SK-N-SH (cell line): ENCODE results near the gene IQGAP1. TPM values are rescaled to one million over a fixed set of nuclear protein-coding genes. Genes with fewer than 3 reads are reported as not detected.

Source experiments
- CTCF ChIA-PET: fragments of 300-600, 350-600 bp; formaldehyde crosslinking; extraction: SDS; loops from one replicate; lab custom pipeline; 2021; lab: Yijun Ruan, JAX
- POLR2A ChIA-PET: fragments of 350-600 bp; sonication (Branson Sonifier 250); formaldehyde crosslinking; extraction: SDS; loops from one replicate; lab custom pipeline; 2020; ENCODE audit warnings: antibody characterized with exemption, inconsistent platforms; lab: Yijun Ruan, JAX
- DNase-seq: peaks from one replicate; pipeline ENCODE4 v3.0.0; 2012
- H2AFZ ChIP-seq: fragments of 200-600 bp; sonication (generic); 2 replicates; pipeline ENCODE4 v1.8.1; 2016; ENCODE audit warnings: antibody characterized with exemption, mild to moderate bottlenecking, low read depth
- H3F3A ChIP-seq: fragments of 200-600 bp; sonication (generic); replicated peaks from 2 replicates; pipeline ENCODE3; 2016; ENCODE audit warnings: antibody characterized with exemption, mild to moderate bottlenecking; ENCODE audit not compliant: insufficient read depth
- H3K27ac ChIP-seq, 2 experiments: fragments of 200-500 bp in 1 of 2; fragments of 200-600 bp in 1 of 2; sonication (Bioruptor generic) in 1 of 2; sonication (generic), shearing (Covaris generic) in 1 of 2; 2 replicates each; pipeline versions ENCODE4 v1.5.1 to v1.6.1; 2014 to 2016; ENCODE audit warnings: low read depth in 2 of 2, inconsistent platforms in 1 of 2, low read length in 1 of 2, mild to moderate bottlenecking in 1 of 2, mixed read lengths in 1 of 2
- H3K27me3 ChIP-seq: fragments of 200-600 bp; sonication (generic), shearing (Covaris generic); 2 replicates; pipeline ENCODE4 v1.6.1; 2016; ENCODE audit warnings: mixed run types; ENCODE audit not compliant: insufficient read depth
- H3K36me3 ChIP-seq, 2 experiments: fragments of 200-500 bp in 1 of 2; fragments of 200-600 bp in 1 of 2; sonication (Bioruptor generic) in 1 of 2; sonication (generic) in 1 of 2; replicated peaks in 1 of 2; 2 replicates each; pipeline versions ENCODE3 to v1.5.1; 2014 to 2016; ENCODE audit warnings: low read length in 1 of 2, mild to moderate bottlenecking in 1 of 2; ENCODE audit not compliant: insufficient read depth in 2 of 2, control insufficient read depth in 1 of 2
- H3K4me1 ChIP-seq, 2 experiments: fragments of 200-500 bp in 1 of 2; fragments of 200-600 bp in 1 of 2; sonication (Bioruptor generic) in 1 of 2; sonication (generic), shearing (Covaris generic) in 1 of 2; 2 replicates each; pipeline versions ENCODE4 v1.5.1 to v1.6.1; 2014 to 2016; ENCODE audit warnings: low read depth in 1 of 2, low read length in 1 of 2, mixed run types in 1 of 2; ENCODE audit not compliant: insufficient read depth in 2 of 2, control insufficient read depth in 1 of 2
- H3K4me2 ChIP-seq: fragments of 200-600 bp; sonication (generic), shearing (Covaris generic); 2 replicates; pipeline ENCODE4 v1.6.1; 2017; ENCODE audit warnings: mixed run types
- H3K4me3 ChIP-seq, 2 experiments: fragments of 200-500 bp in 1 of 2; fragments of 200-600 bp in 1 of 2; sonication (Bioruptor generic) in 1 of 2; sonication (generic), shearing (Covaris generic) in 1 of 2; 2 replicates each; pipeline versions ENCODE4 v1.5.1 to v1.8.1; 2014 to 2016; ENCODE audit warnings: low read depth in 2 of 2, inconsistent platforms in 1 of 2, low read length in 1 of 2, mild to moderate bottlenecking in 1 of 2, mixed read lengths in 1 of 2, moderate library complexity in 1 of 2
- H3K79me2 ChIP-seq: fragments of 200-600 bp; sonication (generic); 2 replicates; pipeline ENCODE4 v1.8.1; 2017; ENCODE audit warnings: mild to moderate bottlenecking; ENCODE audit not compliant: insufficient read depth
- H3K9ac ChIP-seq: fragments of 200-600 bp; sonication (generic); 2 replicates; pipeline ENCODE4 v1.6.1; 2017; ENCODE audit warnings: mixed run types
- H3K9me2 ChIP-seq: fragments of 200-600 bp; sonication (generic); 2 replicates; pipeline ENCODE4 v1.6.1; 2017; ENCODE audit warnings: mixed run types
- H3K9me3 ChIP-seq: fragments of 200-600 bp; sonication (generic); 2 replicates; pipeline ENCODE4 v1.6.1; 2017; ENCODE audit warnings: mixed run types, mild to moderate bottlenecking, moderate library complexity
- H4K20me1 ChIP-seq: fragments of 200-600 bp; sonication (generic); 2 replicates; pipeline ENCODE4 v1.6.1; 2017; ENCODE audit warnings: mild to moderate bottlenecking, mixed run types; ENCODE audit not compliant: insufficient read depth
- ELF1 ChIP-seq: IDR thresholded peaks from 2 replicates; pipeline ENCODE4 v1.4.0; 2012
- EP300 ChIP-seq, 2 experiments: IDR thresholded peaks; 2 replicates each; pipeline versions ENCODE4 v1.4.0 to v1.6.1; 2012; ENCODE audit warnings: borderline replicate concordance in 1 of 2, low read depth in 1 of 2, low read length in 1 of 2
- FOXJ3 ChIP-seq: sonication (generic); formaldehyde crosslinking; IDR thresholded peaks from 2 replicates; pipeline ENCODE4 v1.5.1; 2020; ENCODE audit warnings: mild to moderate bottlenecking, missing genetic modification reagents
- FOXM1 ChIP-seq: IDR thresholded peaks from 2 replicates; pipeline ENCODE4 v1.4.0; 2012; ENCODE audit warnings: low read depth, mild to moderate bottlenecking
- MEF2A ChIP-seq: IDR thresholded peaks from 2 replicates; pipeline ENCODE4 v1.4.0; 2012; ENCODE audit warnings: low read depth, borderline replicate concordance
- MXI1 ChIP-seq: IDR thresholded peaks from 2 replicates; pipeline ENCODE4 v1.6.1; 2012; ENCODE audit warnings: mild to moderate bottlenecking, low read depth, low read length, improper control_type of control experiment
- NRF1 ChIP-seq: IDR thresholded peaks from 2 replicates; pipeline ENCODE4 v1.6.1; 2012; ENCODE audit warnings: low read depth, mild to moderate bottlenecking, low read length
- RCOR1 ChIP-seq: fragments of 150-350 bp; IDR thresholded peaks from 2 replicates; pipeline ENCODE4 v1.6.1; 2017; ENCODE audit warnings: antibody characterized with exemption, low read length
- YY1 ChIP-seq: IDR thresholded peaks from 2 replicates; pipeline ENCODE4 v1.4.0; 2012; ENCODE audit warnings: low read depth, mild to moderate bottlenecking
- WGBS: methylation state at CpG from one replicate; pipeline ENCODE4 v1.1.6; 2017; ENCODE audit warnings: low lambda C conversion rate; 5-methylcytosine and 5-hydroxymethylcytosine counted together
- polyA plus RNA-seq, 3 experiments: library from polyadenylated mRNA; depleted of rRNA; stranded (reverse); fragments of >200 nt; gene quantifications; 2 replicates each; pipeline ENCODE4 v1.2.3, GENCODE V29; 2012
- TF ChIP-seq, protein P1 (sequence below): fragments of 200-600 bp; sonication (generic); IDR thresholded peaks from 2 replicates; pipeline ENCODE4 v1.6.1; 2017; ENCODE audit warnings: antibody characterized with exemption, mild to moderate bottlenecking, moderate library complexity
- TF ChIP-seq, protein P2 (sequence below): fragments of 150-350 bp; IDR thresholded peaks from 2 replicates; pipeline ENCODE4 v1.6.1; 2017; ENCODE audit warnings: antibody characterized with exemption, low read length, low read depth, borderline replicate concordance
- TF ChIP-seq, protein P3 (sequence below): IDR thresholded peaks from 2 replicates; pipeline ENCODE4 v1.4.0; 2012; ENCODE audit warnings: low read depth, borderline replicate concordance
- TF ChIP-seq, protein P4 (sequence below): fragments of 150-350 bp; IDR thresholded peaks from 2 replicates; pipeline ENCODE4 v1.6.1; 2016; ENCODE audit warnings: mild to moderate bottlenecking, low read depth, low read length
- TF ChIP-seq, protein P5 (sequence below): IDR thresholded peaks from 2 replicates; pipeline ENCODE4 v1.4.0; 2012; ENCODE audit warnings: low read depth, borderline replicate concordance

Gene IQGAP1
- polyA plus RNA-seq, 1 of the 3 experiments (the other 2 are of a cell fraction): 56.5 TPM

- Histone ChIP-seq H3F3A (peaks cover 11% of the 10 kb centered on the region), H4K20me1 (peaks cover 6% of the 10 kb centered on the region; the same call in 1 of the 2 replicates), H3K27ac (no peak overlapping the region), H3K9me3 (no peaks in the 10 kb centered on the region), H3K4me2 (no peak overlapping the region), H3K9ac (no peak overlapping the region), H3K4me1 (peaks cover 0 to 21% of the 10 kb centered on the region in 2 experiments; a peak in 2 of 4 replicates), H3K9me2 (no peaks in the 10 kb centered on the region), H3K27me3 (no peaks in the 10 kb centered on the region), H3K79me2 (peaks cover 60% of the 10 kb centered on the region; the same call in 1 of the 2 replicates), H3K36me3 (peaks cover 24 to 74% of the 10 kb centered on the region in 2 experiments), H2AFZ (no peak overlapping the region), H3K4me3 (no peak overlapping the region)
- ChIA-PET POLR2A (no interaction called here), CTCF (interaction anchor here (0.8 kb wide), 1 partner anchor 12 kb away, joined by 3 read pairs; no protein-coding TSS in a partner anchor)
- no peak for TF ChIP-seq MEF2A
- TF ChIP-seq FOXJ3 (CRISPR knock-in tag): no peak
- TF ChIP-seq FOXM1: no peak
- TF ChIP-seq, protein P1, sequence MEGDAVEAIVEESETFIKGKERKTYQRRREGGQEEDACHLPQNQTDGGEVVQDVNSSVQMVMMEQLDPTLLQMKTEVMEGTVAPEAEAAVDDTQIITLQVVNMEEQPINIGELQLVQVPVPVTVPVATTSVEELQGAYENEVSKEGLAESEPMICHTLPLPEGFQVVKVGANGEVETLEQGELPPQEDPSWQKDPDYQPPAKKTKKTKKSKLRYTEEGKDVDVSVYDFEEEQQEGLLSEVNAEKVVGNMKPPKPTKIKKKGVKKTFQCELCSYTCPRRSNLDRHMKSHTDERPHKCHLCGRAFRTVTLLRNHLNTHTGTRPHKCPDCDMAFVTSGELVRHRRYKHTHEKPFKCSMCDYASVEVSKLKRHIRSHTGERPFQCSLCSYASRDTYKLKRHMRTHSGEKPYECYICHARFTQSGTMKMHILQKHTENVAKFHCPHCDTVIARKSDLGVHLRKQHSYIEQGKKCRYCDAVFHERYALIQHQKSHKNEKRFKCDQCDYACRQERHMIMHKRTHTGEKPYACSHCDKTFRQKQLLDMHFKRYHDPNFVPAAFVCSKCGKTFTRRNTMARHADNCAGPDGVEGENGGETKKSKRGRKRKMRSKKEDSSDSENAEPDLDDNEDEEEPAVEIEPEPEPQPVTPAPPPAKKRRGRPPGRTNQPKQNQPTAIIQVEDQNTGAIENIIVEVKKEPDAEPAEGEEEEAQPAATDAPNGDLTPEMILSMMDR: no peak
- TF ChIP-seq, protein P2, sequence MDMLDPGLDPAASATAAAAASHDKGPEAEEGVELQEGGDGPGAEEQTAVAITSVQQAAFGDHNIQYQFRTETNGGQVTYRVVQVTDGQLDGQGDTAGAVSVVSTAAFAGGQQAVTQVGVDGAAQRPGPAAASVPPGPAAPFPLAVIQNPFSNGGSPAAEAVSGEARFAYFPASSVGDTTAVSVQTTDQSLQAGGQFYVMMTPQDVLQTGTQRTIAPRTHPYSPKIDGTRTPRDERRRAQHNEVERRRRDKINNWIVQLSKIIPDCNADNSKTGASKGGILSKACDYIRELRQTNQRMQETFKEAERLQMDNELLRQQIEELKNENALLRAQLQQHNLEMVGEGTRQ: no peak
- no peak for TF ChIP-seq MXI1
- no peak for TF ChIP-seq YY1
- TF ChIP-seq NRF1: no peak
- WGBS: 97% methylated on average over 4 of the region's 4 CpGs
- no peak for DNase-seq
These were observed 48.9 kb downstream of the IQGAP1 start for GRCh38 chr15:90436952-90437351.

DNA sequence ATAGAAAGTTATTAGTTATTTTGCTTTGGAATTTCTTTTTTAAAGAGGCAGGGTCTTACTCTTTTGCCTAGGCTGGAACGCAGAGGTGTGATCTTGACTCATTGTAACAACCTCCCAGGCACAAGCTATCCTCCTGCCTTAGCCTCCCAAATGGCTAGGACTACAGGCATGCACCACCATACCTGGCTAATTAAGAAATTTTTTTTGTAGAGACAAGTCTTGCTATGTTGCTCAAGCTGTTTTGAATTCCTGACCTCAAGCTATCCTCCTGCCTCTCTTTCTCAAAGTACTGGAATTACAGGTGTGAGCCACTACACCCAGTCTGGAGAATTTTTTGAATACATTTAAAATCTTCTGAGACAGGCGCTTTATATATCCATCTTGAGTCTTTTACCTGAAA, 49.5 kb downstream of the IQGAP1 start:
- Histone ChIP-seq H2AFZ (no peak overlapping the region), H4K20me1 (peaks cover 6% of the 10 kb centered on the region; the same call in 1 of the 2 replicates), H3F3A (peaks cover 11% of the 10 kb centered on the region), H3K36me3 (peaks cover 24 to 74% of the 10 kb centered on the region in 2 experiments), H3K9me2 (no peaks in the 10 kb centered on the region), H3K9me3 (no peaks in the 10 kb centered on the region), H3K4me1 (peaks cover 0 to 21% of the 10 kb centered on the region in 2 experiments; a peak in 2 of 4 replicates), H3K9ac (no peak overlapping the region), H3K79me2 (peaks cover 57% of the 10 kb centered on the region; the same call in 1 of the 2 replicates), H3K27me3 (no peaks in the 10 kb centered on the region), H3K4me2 (no peak overlapping the region), H3K4me3 (no peak overlapping the region), H3K27ac (no peak overlapping the region)
- CTCF ChIA-PET: interaction anchor here (1.2 kb wide), 1 partner anchor 117 kb away, joined by 3 read pairs; no protein-coding TSS in a partner anchor
- 98% methylated on average over 2 of the region's 2 CpGs for WGBS
- no peak for DNase-seq
- TF ChIP-seq ELF1 (no peak), RCOR1 (no peak), EP300 (IDR thresholded peaks at IDR 0.05; ENCODE audit: borderline replicate concordance in 1 of 2, low read depth in 1 of 2, low read length in 1 of 2) (no peak), MXI1 (no peak)
- TF ChIP-seq, protein P3, sequence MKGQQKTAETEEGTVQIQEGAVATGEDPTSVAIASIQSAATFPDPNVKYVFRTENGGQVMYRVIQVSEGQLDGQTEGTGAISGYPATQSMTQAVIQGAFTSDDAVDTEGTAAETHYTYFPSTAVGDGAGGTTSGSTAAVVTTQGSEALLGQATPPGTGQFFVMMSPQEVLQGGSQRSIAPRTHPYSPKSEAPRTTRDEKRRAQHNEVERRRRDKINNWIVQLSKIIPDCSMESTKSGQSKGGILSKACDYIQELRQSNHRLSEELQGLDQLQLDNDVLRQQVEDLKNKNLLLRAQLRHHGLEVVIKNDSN: no peak
- TF ChIP-seq, protein P4, sequence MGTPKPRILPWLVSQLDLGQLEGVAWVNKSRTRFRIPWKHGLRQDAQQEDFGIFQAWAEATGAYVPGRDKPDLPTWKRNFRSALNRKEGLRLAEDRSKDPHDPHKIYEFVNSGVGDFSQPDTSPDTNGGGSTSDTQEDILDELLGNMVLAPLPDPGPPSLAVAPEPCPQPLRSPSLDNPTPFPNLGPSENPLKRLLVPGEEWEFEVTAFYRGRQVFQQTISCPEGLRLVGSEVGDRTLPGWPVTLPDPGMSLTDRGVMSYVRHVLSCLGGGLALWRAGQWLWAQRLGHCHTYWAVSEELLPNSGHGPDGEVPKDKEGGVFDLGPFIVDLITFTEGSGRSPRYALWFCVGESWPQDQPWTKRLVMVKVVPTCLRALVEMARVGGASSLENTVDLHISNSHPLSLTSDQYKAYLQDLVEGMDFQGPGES: no peak
- TF ChIP-seq, protein P5, sequence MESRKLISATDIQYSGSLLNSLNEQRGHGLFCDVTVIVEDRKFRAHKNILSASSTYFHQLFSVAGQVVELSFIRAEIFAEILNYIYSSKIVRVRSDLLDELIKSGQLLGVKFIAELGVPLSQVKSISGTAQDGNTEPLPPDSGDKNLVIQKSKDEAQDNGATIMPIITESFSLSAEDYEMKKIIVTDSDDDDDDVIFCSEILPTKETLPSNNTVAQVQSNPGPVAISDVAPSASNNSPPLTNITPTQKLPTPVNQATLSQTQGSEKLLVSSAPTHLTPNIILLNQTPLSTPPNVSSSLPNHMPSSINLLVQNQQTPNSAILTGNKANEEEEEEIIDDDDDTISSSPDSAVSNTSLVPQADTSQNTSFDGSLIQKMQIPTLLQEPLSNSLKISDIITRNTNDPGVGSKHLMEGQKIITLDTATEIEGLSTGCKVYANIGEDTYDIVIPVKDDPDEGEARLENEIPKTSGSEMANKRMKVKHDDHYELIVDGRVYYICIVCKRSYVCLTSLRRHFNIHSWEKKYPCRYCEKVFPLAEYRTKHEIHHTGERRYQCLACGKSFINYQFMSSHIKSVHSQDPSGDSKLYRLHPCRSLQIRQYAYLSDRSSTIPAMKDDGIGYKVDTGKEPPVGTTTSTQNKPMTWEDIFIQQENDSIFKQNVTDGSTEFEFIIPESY: no peak
- POLR2A ChIA-PET: no interaction called here
